ENCODE measurements around the gene RIPPLY1. TPM values are rescaled to one million over a fixed set of nuclear protein-coding genes. Genes with fewer than 3 reads are reported as not detected.
A peak's percentile ranks its signal among the peaks of the same experiment; 100 is the strongest.

Gene RIPPLY1
- total and polyA plus RNA-seq, 4 donors: 1.2 to 3.0 (median 3.0) TPM; not detected in 1

GRCh38 chrX:106936246-106936645 lies 33.1 kb upstream of the RIPPLY1 start:
- H3K4me3 ChIP-seq (ENCODE audit: low read depth in 1 of 3, low read length in 3 of 3): no peak overlapping the region
- peaks cover 3 to 22% (median 18%) of the 10 kb centered on the region in 4 donors for H3K4me1 ChIP-seq (ENCODE audit: control insufficient read depth in 4 of 4, insufficient read depth in 4 of 4, low read length in 3 of 4)
- H3K36me3 ChIP-seq (ENCODE audit: control insufficient read depth in 4 of 4, insufficient read depth in 3 of 4, low read depth in 1 of 4, low read length in 3 of 4): peaks cover 0 to 3% (median under 1%) of the 10 kb centered on the region in 4 donors
- TF ChIP-seq HNF4A (conservative IDR thresholded peaks at IDR 0.05): no peak
- no peak for TF ChIP-seq HNF4G (IDR thresholded peaks at IDR 0.05)
- no peak for TF ChIP-seq RXRA (IDR thresholded peaks at IDR 0.05)
- TF ChIP-seq, protein P1, sequence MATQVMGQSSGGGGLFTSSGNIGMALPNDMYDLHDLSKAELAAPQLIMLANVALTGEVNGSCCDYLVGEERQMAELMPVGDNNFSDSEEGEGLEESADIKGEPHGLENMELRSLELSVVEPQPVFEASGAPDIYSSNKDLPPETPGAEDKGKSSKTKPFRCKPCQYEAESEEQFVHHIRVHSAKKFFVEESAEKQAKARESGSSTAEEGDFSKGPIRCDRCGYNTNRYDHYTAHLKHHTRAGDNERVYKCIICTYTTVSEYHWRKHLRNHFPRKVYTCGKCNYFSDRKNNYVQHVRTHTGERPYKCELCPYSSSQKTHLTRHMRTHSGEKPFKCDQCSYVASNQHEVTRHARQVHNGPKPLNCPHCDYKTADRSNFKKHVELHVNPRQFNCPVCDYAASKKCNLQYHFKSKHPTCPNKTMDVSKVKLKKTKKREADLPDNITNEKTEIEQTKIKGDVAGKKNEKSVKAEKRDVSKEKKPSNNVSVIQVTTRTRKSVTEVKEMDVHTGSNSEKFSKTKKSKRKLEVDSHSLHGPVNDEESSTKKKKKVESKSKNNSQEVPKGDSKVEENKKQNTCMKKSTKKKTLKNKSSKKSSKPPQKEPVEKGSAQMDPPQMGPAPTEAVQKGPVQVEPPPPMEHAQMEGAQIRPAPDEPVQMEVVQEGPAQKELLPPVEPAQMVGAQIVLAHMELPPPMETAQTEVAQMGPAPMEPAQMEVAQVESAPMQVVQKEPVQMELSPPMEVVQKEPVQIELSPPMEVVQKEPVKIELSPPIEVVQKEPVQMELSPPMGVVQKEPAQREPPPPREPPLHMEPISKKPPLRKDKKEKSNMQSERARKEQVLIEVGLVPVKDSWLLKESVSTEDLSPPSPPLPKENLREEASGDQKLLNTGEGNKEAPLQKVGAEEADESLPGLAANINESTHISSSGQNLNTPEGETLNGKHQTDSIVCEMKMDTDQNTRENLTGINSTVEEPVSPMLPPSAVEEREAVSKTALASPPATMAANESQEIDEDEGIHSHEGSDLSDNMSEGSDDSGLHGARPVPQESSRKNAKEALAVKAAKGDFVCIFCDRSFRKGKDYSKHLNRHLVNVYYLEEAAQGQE (IDR thresholded peaks at IDR 0.05): no peak
- no peak for TF ChIP-seq YY1 (IDR thresholded peaks at IDR 0.05)
- no peak for TF ChIP-seq FOXA1 (IDR thresholded peaks at IDR 0.05)
- TF ChIP-seq NR2F2 (IDR thresholded peaks at IDR 0.05): no peak
- TF ChIP-seq JUND (IDR thresholded peaks at IDR 0.05): no peak
- TF ChIP-seq, protein P2, sequence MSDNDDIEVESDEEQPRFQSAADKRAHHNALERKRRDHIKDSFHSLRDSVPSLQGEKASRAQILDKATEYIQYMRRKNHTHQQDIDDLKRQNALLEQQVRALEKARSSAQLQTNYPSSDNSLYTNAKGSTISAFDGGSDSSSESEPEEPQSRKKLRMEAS (IDR thresholded peaks at IDR 0.05): no peak
- no peak for TF ChIP-seq RAD21 (IDR thresholded peaks at IDR 0.05)
- 93% methylated on average over 1 of the region's 1 CpG for WGBS
- H3K9me3 ChIP-seq (ENCODE audit: control insufficient read depth in 4 of 4, low read length in 3 of 4): no peaks in the 10 kb centered on the region
- H3K27me3 ChIP-seq (ENCODE audit: control insufficient read depth in 4 of 4, insufficient read depth in 4 of 4, low read length in 3 of 4): no peaks in the 10 kb centered on the region
- no peak overlapping the region for H3K9ac ChIP-seq (ENCODE audit: low read depth in 1 of 2, low read length in 2 of 2)
- no peak overlapping the region for H3K27ac ChIP-seq (ENCODE audit: low read depth in 1 of 2, low read length in 2 of 2)
- DNase-seq (ENCODE audit: low spot score): no peak

DNA sequence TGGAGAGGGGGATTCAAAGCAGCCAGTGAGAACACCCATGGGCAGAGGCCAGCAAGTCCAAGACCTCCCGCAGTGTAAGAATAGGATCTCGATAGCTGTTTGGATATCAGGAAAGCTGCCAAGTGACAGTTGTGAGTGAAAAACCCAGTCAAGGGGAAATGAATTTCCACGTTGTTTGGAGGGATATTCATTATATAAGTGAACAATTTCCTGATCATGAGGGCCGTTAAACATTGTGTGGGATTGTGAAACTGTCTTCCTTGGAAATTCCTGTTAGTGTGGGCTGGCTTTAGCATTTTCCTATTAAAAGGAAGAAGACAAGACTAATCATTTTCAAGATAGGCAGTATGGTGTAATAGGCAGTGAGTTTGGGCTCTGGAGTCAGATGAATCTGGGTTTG lies 32.0 kb upstream of the RIPPLY1 start:
- WGBS: 27% methylated on average over 4 of the region's 4 CpGs
- Histone ChIP-seq H3K27me3 (ENCODE audit: control insufficient read depth in 4 of 4, insufficient read depth in 4 of 4, low read length in 3 of 4) (no peaks in the 10 kb centered on the region), H3K36me3 (ENCODE audit: control insufficient read depth in 4 of 4, insufficient read depth in 3 of 4, low read depth in 1 of 4, low read length in 3 of 4) (no peaks in the 10 kb centered on the region), H3K9ac (ENCODE audit: low read depth in 1 of 2, low read length in 2 of 2) (no peak overlapping the region), H3K27ac (ENCODE audit: low read depth in 1 of 2, low read length in 2 of 2) (peak overlapping the region in 1 of 2 donors; percentile 23), H3K9me3 (ENCODE audit: control insufficient read depth in 4 of 4, low read length in 3 of 4) (no peaks in the 10 kb centered on the region), H3K4me1 (ENCODE audit: control insufficient read depth in 4 of 4, insufficient read depth in 4 of 4, low read length in 3 of 4) (peaks cover 3 to 25% (median 18%) of the 10 kb centered on the region in 4 donors), H3K4me3 (ENCODE audit: low read depth in 1 of 3, low read length in 3 of 3) (no peak overlapping the region)
- DNase-seq (ENCODE audit: low spot score): no peak
- TF ChIP-seq JUND (IDR thresholded peaks at IDR 0.05): no peak
- no peak for TF ChIP-seq TAF1 (conservative IDR thresholded peaks at IDR 0.05)
- no peak for TF ChIP-seq RAD21 (IDR thresholded peaks at IDR 0.05)
- TF ChIP-seq RXRA (IDR thresholded peaks at IDR 0.05): no peak
- no peak for TF ChIP-seq HNF4A (conservative IDR thresholded peaks at IDR 0.05)
- no peak for TF ChIP-seq FOXA1 (IDR thresholded peaks at IDR 0.05)
- no peak for TF ChIP-seq HNF4G (IDR thresholded peaks at IDR 0.05)
- TF ChIP-seq, protein P1 (IDR thresholded peaks at IDR 0.05): no peak
- no peak for TF ChIP-seq CTCF (IDR thresholded peaks at IDR 0.05; ENCODE audit: low read depth, low read length, missing input control)
- TF ChIP-seq EGR1 (IDR thresholded peaks at IDR 0.05; ENCODE audit: low read depth in 2 of 2): no peak
- TF ChIP-seq ATF3 (IDR thresholded peaks at IDR 0.05): no peak
- TF ChIP-seq FOXA2 (IDR thresholded peaks at IDR 0.05): no peak
- TF ChIP-seq NR2F2 (IDR thresholded peaks at IDR 0.05): no peak
- no peak for TF ChIP-seq YY1 (IDR thresholded peaks at IDR 0.05)
- TF ChIP-seq GABPA (IDR thresholded peaks at IDR 0.05 in 1 of 2, conservative IDR thresholded peaks at IDR 0.05 in 1 of 2): no peak
- TF ChIP-seq, protein P3, sequence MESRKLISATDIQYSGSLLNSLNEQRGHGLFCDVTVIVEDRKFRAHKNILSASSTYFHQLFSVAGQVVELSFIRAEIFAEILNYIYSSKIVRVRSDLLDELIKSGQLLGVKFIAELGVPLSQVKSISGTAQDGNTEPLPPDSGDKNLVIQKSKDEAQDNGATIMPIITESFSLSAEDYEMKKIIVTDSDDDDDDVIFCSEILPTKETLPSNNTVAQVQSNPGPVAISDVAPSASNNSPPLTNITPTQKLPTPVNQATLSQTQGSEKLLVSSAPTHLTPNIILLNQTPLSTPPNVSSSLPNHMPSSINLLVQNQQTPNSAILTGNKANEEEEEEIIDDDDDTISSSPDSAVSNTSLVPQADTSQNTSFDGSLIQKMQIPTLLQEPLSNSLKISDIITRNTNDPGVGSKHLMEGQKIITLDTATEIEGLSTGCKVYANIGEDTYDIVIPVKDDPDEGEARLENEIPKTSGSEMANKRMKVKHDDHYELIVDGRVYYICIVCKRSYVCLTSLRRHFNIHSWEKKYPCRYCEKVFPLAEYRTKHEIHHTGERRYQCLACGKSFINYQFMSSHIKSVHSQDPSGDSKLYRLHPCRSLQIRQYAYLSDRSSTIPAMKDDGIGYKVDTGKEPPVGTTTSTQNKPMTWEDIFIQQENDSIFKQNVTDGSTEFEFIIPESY (IDR thresholded peaks at IDR 0.05): no peak
- no peak for TF ChIP-seq SP1 (IDR thresholded peaks at IDR 0.05)
- TF ChIP-seq, protein P2 (IDR thresholded peaks at IDR 0.05): no peak

Measured in liver (tissue), 9 donors.